ENCODE data around the gene FGGY. TPM values are rescaled to one million over a fixed set of nuclear protein-coding genes. Genes with fewer than 3 reads are reported as not detected.
A peak's percentile ranks its signal among the peaks of the same experiment; 100 is the strongest.

FGGY gene
- total RNA-seq, 1 donor from 2014 or later = 9.0 TPM

- no peaks in the 10 kb centered on the region for H3K36me3 Mint-ChIP-seq (ENCODE audit: low read depth)
- no peak for DNase-seq (ENCODE audit: low spot score)
- no peak overlapping the region for H3K27ac Mint-ChIP-seq (ENCODE audit: unreplicated experiment)
- peaks cover 40% of the 10 kb centered on the region for H3K4me1 Mint-ChIP-seq (ENCODE audit: low read depth)
- no peaks in the 10 kb centered on the region for H3K27me3 Mint-ChIP-seq (ENCODE audit: low read depth)
- H3K4me3 Mint-ChIP-seq (ENCODE audit: unreplicated experiment) = no peak overlapping the region
- H3K9me3 Mint-ChIP-seq (ENCODE audit: low read depth) = no peaks in the 10 kb centered on the region
- TF ChIP-seq CTCF (IDR thresholded peaks at IDR 0.05) = no peak
Observed at GRCh38 chr1:59431566-59432294, 134.8 kb downstream of the FGGY start.

- DNase-seq (ENCODE audit: low spot score) = no peak
- Mint-ChIP-seq H3K9me3 (ENCODE audit: low read depth) (no peaks in the 10 kb centered on the region), H3K4me1 (ENCODE audit: low read depth) (peaks cover 36% of the 10 kb centered on the region), H3K27me3 (ENCODE audit: low read depth) (no peaks in the 10 kb centered on the region), H3K4me3 (ENCODE audit: unreplicated experiment) (no peak overlapping the region), H3K27ac (ENCODE audit: unreplicated experiment) (no peak overlapping the region), H3K36me3 (ENCODE audit: low read depth) (no peaks in the 10 kb centered on the region)
- no peak for TF ChIP-seq CTCF (IDR thresholded peaks at IDR 0.05)
Observed at GRCh38 chr1:59432531-59433439, 135.9 kb downstream of the FGGY start.

GRCh38 chr1:59433440-59433813 lies 136.5 kb downstream of the FGGY start:
- Mint-ChIP-seq H3K36me3 (ENCODE audit: low read depth) (no peaks in the 10 kb centered on the region), H3K4me3 (ENCODE audit: unreplicated experiment) (no peak overlapping the region), H3K27ac (ENCODE audit: unreplicated experiment) (no peak overlapping the region), H3K27me3 (ENCODE audit: low read depth) (no peaks in the 10 kb centered on the region), H3K4me1 (ENCODE audit: low read depth) (peaks cover 42% of the 10 kb centered on the region), H3K9me3 (ENCODE audit: low read depth) (no peaks in the 10 kb centered on the region)
- DNase-seq (ENCODE audit: low spot score) = no peak
- TF ChIP-seq CTCF (IDR thresholded peaks at IDR 0.05) = no peak

- Mint-ChIP-seq H3K4me1 (ENCODE audit: low read depth) (peaks cover 43% of the 10 kb centered on the region), H3K36me3 (ENCODE audit: low read depth) (no peaks in the 10 kb centered on the region), H3K4me3 (ENCODE audit: unreplicated experiment) (no peak overlapping the region), H3K9me3 (ENCODE audit: low read depth) (no peaks in the 10 kb centered on the region), H3K27ac (ENCODE audit: unreplicated experiment) (peak overlapping the region; percentile 68), H3K27me3 (ENCODE audit: low read depth) (no peaks in the 10 kb centered on the region)
- no peak for DNase-seq (ENCODE audit: low spot score)
- no peak for TF ChIP-seq CTCF (IDR thresholded peaks at IDR 0.05)
Observed at GRCh38 chr1:59434336-59434735, 137.4 kb downstream of the FGGY start.

- no peak overlapping the region for H3K4me3 Mint-ChIP-seq (ENCODE audit: unreplicated experiment)
- no peaks in the 10 kb centered on the region for H3K27me3 Mint-ChIP-seq (ENCODE audit: low read depth)
- H3K27ac Mint-ChIP-seq (ENCODE audit: unreplicated experiment) = no peak overlapping the region
- no peaks in the 10 kb centered on the region for H3K36me3 Mint-ChIP-seq (ENCODE audit: low read depth)
- peaks cover 43% of the 10 kb centered on the region for H3K4me1 Mint-ChIP-seq (ENCODE audit: low read depth)
- no peaks in the 10 kb centered on the region for H3K9me3 Mint-ChIP-seq (ENCODE audit: low read depth)
- no peak for TF ChIP-seq CTCF (IDR thresholded peaks at IDR 0.05)
- DNase-seq (ENCODE audit: low spot score) = no peak
Observed at GRCh38 chr1:59436637-59437036, 139.7 kb downstream of the FGGY start.

Measured in chondrocyte (in vitro differentiated cells).